ENCODE results near the gene MRPS18B.
"Not testable (repeated sequence)": the region's sequence is repeated elsewhere in the genome, so short reads cannot be mapped to it uniquely, and the experiment has no call there.

MRPS18B gene

GRCh38 chr6:30664994-30665767 lies 47.5 kb downstream of the MRPS18B start:
- Histone ChIP-seq H3K4me1 (ENCODE audit: insufficient read depth, low read length) (no peaks in the 10 kb centered on the region), H3K79me2 (ENCODE audit: insufficient read depth, low read length) (no peaks in the 10 kb centered on the region), H3K36me3 (ENCODE audit: insufficient read depth, low read length) (peaks cover 75% of the 10 kb centered on the region), H3K4me3 (ENCODE audit: low read depth in 1 of 2, low read length in 2 of 2) (no peak overlapping the region), H3K27ac (ENCODE audit: low read length) (no peak overlapping the region), H2AFZ (ENCODE audit: low read depth, low read length) (no peak overlapping the region), H3K9me3 (ENCODE audit: insufficient read depth, low read length, severe bottlenecking) (no peaks in the 10 kb centered on the region), H4K20me1 (ENCODE audit: insufficient read depth, low read length) (no peaks in the 10 kb centered on the region), H3K9ac (ENCODE audit: low read depth, low read length) (no peak overlapping the region), H3K4me2 (ENCODE audit: insufficient read depth, low read length) (no peak overlapping the region), H3K27me3 (ENCODE audit: insufficient read depth, low read length, poor library complexity) (no peaks in the 10 kb centered on the region)
- ATAC-seq (ENCODE audit: insufficient read depth, low read depth) (no peak), DNase-seq (no peak)
- no peak for TF ChIP-seq CTCF (IDR thresholded peaks at IDR 0.05; ENCODE audit: borderline replicate concordance, extremely low read depth, low read length, poor library complexity, severe bottlenecking)
- TF ChIP-seq EZH2 (IDR thresholded peaks at IDR 0.05; ENCODE audit: borderline replicate concordance, low read depth, low read length, severe bottlenecking), result no peak

GRCh38 chr6:30666300-30666699 lies 48.7 kb downstream of the MRPS18B start:
- not testable (repeated sequence) for H3K79me2 ChIP-seq (ENCODE audit: insufficient read depth, low read length); H3K27ac ChIP-seq (ENCODE audit: low read length); H3K4me3 ChIP-seq (ENCODE audit: low read depth in 1 of 2, low read length in 2 of 2); H3K4me1 ChIP-seq (ENCODE audit: insufficient read depth, low read length); H3K9ac ChIP-seq (ENCODE audit: low read depth, low read length); DNase-seq; ATAC-seq (ENCODE audit: insufficient read depth, low read depth); H3K9me3 ChIP-seq (ENCODE audit: insufficient read depth, low read length, severe bottlenecking); H3K27me3 ChIP-seq (ENCODE audit: insufficient read depth, low read length, poor library complexity); H2AFZ ChIP-seq (ENCODE audit: low read depth, low read length); H3K4me2 ChIP-seq (ENCODE audit: insufficient read depth, low read length); H4K20me1 ChIP-seq (ENCODE audit: insufficient read depth, low read length)
- peaks cover 79% of the 10 kb centered on the region for H3K36me3 ChIP-seq (ENCODE audit: insufficient read depth, low read length)

- peak overlapping the region; percentile 80 for H3K4me2 ChIP-seq (ENCODE audit: insufficient read depth, low read length)
- peaks cover 2% of the 10 kb centered on the region; the same call in 1 of the 2 replicates for H4K20me1 ChIP-seq (ENCODE audit: insufficient read depth, low read length)
- no peak overlapping the region for H3K27ac ChIP-seq (ENCODE audit: low read length)
- H3K27me3 ChIP-seq (ENCODE audit: insufficient read depth, low read length, poor library complexity), result no peaks in the 10 kb centered on the region
- TF ChIP-seq EZH2 (IDR thresholded peaks at IDR 0.05; ENCODE audit: borderline replicate concordance, low read depth, low read length, severe bottlenecking), result no peak
- TF ChIP-seq CTCF (IDR thresholded peaks at IDR 0.05; ENCODE audit: borderline replicate concordance, extremely low read depth, low read length, poor library complexity, severe bottlenecking), result peak; percentile 42
- DNase-seq (no peak), ATAC-seq (ENCODE audit: insufficient read depth, low read depth) (no peak)
- H3K4me1 ChIP-seq (ENCODE audit: insufficient read depth, low read length), result peaks cover 28% of the 10 kb centered on the region
- peak overlapping the region; percentile 71 for H3K9ac ChIP-seq (ENCODE audit: low read depth, low read length)
- peaks cover 24% of the 10 kb centered on the region for H3K79me2 ChIP-seq (ENCODE audit: insufficient read depth, low read length)
- peaks cover 38% of the 10 kb centered on the region for H3K36me3 ChIP-seq (ENCODE audit: insufficient read depth, low read length)
- no peak overlapping the region for H3K4me3 ChIP-seq (ENCODE audit: low read depth in 1 of 2, low read length in 2 of 2)
- no peaks in the 10 kb centered on the region for H3K9me3 ChIP-seq (ENCODE audit: insufficient read depth, low read length, severe bottlenecking)
- no peak overlapping the region for H2AFZ ChIP-seq (ENCODE audit: low read depth, low read length)
Measured at GRCh38 chr6:30670760-30671527, 53.3 kb downstream of the MRPS18B start.

Measured in DND-41 (cell line).